GM21423 (cell line): Measurements from ENCODE around the gene CIAPIN1.
"Not testable (repeated sequence)": the region's sequence is repeated elsewhere in the genome, so short reads cannot be mapped to it uniquely, and the experiment has no call there.

Experiments
- ATAC-seq: cut with Tn5 transposase; IDR thresholded peaks from one replicate; pipeline ENCODE4 v1.9.1; 2021; ENCODE audit warnings: mild to moderate bottlenecking, moderate library complexity; ENCODE audit not compliant: unreplicated experiment

CIAPIN1 gene

GRCh38 chr16:57407521-57408353 lies 39.4 kb downstream of the CIAPIN1 start:
- ATAC-seq, result no peak

DNA sequence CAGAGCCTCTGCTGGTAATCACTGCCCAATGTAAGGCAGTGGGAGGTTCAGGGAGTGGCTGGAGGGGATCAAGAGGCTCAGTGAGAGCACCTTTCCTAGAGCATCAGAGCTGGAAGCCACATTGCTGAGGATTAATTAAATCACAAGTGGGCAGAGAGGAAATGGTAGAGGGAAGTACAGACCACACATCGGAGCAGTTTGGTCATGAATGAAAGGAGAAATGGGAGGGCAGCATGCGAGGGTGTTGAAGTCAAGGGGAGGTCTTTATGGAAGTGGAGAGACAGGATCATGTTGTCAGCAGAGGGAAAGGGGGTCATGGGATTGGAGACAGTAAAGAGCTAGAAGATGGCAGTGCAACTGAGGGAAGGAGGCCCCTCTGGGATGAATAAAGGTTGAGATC lies 40.3 kb downstream of the CIAPIN1 start:
- no peak for ATAC-seq

DNA sequence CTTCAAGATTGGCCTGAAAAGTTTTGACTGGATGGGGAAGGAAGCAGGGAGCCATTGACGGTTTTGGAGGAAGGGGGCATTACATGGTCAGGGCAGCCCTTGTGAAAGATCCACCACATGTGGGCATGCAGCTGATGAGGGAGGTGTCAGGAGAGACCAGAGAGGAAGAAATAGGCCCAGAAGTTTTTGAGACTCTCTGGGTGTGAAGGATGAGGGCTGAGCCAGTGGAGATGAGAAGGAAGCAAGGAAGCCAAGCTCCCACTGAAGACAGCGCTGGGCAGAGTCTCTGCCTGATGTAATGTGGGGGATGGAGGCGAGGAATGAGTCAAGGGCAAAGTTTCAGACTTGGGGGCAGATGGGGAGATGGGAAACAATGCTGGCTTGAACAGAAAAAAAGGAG lies 42.1 kb downstream of the CIAPIN1 start:
- no peak for ATAC-seq

GRCh38 chr16:57403965-57404817 lies 43.0 kb downstream of the CIAPIN1 start, which contains the start of gene CCL17:
TSS of gene CCL17 (plus strand) at chr16:57404767. CDS start at chr16:57413933, 9,166 bp downstream.
- ATAC-seq, result no peak

DNA sequence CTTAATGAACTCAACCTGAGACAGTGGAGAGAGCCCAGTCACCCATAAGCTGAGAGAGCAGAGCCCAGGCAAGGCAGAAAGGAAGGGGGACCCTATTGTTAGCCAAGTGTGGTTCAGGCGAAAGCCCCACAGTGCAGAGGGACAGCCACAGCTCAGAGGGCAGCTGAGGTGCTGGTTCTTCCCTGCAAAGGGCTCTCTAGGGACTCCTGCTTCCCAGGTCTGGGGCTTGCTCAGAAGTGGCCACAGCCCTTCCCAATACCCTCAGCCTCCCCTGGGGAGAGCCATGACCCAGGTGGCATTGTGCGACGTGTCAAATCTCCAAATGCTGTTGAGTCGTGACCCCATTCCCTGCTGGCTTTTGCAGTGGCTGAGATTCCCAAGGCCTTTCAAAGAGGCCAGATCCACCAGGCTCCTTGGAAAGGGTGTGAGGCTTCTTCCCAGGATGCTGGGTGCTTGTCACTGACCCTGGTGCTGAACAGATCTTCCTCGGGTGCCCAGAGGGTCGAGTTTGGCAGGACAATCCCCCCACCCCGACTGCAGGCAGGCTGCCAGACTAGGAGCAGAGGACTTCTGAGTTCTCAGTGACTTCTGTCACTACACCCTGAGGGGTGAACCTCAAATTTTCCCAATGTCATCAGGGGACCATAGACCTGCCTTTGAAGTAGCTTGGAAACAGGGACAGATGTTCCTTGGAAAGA lies 45.1 kb downstream of the CIAPIN1 start:
- ATAC-seq, result no peak

- ATAC-seq, result not testable (repeated sequence)
Observed at GRCh38 chr16:57397493-57397892, 49.7 kb downstream of the CIAPIN1 start.

DNA sequence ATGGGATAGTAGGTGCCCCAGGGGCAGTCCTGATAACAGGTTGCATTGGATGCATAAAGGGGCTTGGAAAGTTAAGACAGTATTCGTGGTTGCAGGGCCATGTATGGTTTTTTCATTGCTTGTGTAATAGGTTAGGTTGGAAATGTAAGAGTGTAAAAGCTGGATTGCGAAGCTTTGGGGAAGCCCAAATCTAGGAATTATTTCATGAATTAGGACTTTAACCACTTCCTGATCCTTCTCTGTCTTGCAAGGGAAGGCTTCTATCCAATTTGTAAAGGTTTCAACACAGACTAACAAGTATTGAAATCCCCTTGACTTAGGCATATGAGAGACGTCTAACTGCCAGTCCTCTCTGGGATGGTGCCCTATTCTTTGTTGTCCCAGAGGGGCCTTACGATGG lies 50.4 kb downstream of the CIAPIN1 start:
- ATAC-seq, result no peak

DNA sequence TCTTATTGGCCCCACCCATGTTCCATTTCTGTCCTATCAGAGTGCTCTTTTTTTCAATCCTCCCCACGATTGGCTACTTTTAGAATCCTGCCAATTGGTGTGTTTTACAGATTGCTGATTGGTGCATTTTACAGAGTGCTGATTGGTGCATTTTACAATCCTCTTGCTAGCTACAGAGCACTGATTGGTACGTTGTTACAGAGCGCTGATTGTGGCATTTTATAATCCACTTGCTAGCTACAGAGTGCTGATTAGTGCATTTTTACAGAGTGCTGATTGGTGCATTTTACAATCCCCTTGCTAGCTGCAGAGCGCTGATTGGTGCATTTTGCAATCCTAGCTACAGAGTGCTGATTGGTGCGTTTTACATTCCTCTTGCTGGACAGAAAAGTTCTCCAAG lies 52.2 kb downstream of the CIAPIN1 start:
- no peak for ATAC-seq

- ATAC-seq, result no peak
Observed at GRCh38 chr16:57394444-57394843, 52.7 kb downstream of the CIAPIN1 start.

DNA sequence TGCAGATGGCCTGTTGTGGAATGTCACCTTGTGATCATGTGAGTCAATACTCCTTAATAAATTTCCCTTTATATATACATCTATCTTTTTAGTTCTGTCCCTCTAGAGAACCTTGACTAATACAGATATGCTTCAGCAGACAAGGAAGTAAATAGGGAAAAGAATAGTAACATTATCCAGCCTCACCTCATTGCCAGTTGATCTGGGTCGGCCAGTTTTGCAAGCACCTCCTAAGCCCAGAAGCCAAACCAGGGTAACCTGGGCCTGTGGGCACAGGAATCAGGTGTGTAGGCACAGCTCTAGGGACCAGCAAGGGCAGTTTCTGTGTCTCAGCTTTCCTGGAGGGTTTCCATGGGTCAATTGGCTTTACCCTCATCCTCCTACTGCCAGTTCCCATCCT lies 54.5 kb downstream of the CIAPIN1 start:
- ATAC-seq, result no peak

DNA sequence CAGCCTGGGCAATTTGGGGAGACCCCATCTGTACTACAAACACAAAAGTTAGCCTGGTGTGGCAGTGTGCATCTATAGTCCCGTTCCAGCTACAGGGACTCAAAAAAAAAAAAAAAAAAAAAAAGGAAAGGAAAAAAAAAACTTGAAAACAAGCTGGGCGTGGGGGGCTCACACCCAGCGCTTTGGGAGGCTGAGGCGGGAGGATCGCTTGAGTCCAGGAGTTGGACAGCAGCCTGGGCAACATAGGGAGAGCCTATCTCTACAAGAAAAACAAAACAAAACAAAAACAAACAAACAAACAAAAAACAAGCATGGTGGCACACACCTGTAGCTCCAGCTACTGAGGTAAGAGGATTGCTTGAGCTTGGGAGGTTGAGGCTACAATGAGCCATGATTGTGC lies 55.5 kb downstream of the CIAPIN1 start:
- ATAC-seq, result no peak

GRCh38 chr16:57391300-57391699 lies 55.9 kb downstream of the CIAPIN1 start:
- no peak for ATAC-seq

GRCh38 chr16:57390636-57391295 lies 56.4 kb downstream of the CIAPIN1 start:
- ATAC-seq, result no peak

DNA sequence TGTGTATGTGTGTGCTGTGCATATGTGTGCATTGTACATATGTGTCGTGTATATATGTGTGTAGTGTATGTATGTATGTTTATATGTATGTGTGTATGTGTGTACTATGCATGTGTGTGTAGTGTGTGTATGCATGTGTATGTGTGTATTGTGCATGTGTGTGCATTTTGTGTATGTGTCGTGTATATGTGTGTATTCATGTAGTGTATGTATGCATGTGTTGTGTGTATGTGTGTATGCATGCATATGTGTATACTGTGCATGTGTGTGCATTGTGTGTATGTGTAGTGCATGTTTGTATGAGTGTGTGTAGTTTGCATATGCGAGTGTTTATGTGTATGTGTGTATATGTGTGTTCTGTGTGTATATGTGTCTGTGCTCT lies 58.1 kb downstream of the CIAPIN1 start:
- no peak for ATAC-seq

DNA sequence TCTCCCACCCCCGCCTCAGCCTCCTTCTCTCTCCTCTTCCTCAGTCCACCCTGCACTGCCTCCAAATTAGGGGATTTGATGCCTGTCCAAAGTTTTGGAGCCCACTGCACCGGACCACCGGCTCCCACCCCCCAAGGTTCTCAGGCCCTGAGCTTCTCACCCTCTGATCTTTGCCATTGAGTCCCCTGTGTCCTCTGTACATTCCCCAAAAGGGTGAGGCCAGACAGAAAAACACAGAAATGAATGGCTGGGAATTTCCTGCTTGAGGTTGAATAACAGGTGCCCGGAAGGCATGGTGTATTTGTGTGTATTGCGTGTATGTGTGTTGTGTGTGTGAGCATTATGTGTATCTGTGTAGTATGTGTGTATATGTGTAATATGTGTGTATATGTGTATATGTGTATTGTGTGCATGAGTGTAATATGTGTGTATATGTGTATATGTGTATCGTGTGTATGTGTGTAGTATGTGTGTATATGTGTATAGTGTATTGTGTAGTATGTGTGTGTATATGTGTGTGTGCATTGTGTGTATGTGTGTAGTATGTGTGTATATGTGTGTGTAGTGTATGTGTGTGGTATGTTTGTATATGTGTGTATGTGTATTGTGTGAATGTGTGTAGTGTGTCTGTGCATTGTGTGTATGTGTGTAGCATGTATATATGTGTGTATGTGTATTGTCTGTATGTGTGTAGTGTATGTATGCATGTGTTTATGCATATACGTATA lies 58.7 kb downstream of the CIAPIN1 start:
- no peak for ATAC-seq

DNA sequence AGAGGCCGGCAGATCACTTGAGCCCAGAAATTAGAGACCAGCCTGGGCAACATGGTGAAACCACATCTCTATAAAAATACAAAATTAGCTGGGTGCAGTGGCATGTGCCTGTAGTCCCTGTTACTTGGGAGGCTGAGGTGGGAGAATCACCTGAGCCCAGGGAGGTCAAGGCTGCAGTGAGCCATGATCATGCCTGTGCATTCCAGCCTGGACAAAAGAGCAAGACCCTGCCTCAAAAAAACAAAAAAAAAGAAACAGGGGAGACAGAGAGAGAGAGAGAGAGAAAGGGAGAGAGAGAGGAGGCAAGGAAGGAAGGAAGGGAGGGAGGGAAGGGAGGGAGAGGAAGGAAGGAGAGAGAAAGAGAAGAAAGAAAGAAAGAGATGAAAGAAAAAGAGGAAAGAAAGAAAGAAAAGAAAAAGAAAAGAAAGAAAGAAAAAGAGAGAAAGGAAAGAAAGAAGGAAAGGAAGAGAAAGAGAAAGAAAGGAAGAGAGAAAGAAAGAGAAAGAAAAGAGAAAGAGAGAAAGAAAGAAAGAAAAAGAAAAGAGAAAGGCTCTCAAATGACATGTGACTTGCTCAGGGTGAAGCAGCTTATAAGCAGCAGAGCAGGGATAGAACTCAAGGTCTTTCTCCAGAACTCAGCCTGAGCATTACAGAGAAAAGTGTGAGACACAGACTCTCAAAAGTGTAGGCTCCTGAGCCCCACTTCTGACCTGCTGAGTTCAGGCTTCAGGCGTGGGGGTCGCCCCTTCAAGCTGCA lies 59.4 kb downstream of the CIAPIN1 start:
- ATAC-seq, result no peak

GRCh38 chr16:57386381-57386951 lies 60.7 kb downstream of the CIAPIN1 start:
- no peak for ATAC-seq

DNA sequence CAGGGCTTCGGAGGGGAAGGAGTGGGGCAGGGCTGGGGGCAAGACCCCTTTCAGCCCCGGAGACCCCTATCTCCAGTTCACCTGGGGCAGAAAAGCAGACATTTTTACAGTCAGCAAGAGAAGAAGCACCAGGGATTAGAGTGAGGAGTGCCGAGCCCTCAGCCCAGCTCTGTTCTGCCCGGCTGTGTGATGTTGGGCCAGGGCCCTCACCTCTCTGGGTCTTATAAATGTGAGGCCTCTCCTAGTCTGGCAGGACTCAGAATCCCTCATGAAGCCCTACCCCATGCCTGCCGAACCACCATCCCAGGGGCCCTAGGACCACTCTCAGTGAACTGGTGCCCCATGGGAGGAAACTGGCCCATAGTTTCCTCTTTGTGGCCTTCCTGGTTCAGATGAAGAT lies 62.1 kb downstream of the CIAPIN1 start:
- ATAC-seq, result no peak
